Stimulated activated CD4-positive, alpha-beta T cell treated with anti-CD3 and anti-CD28 coated beads, Interleukin-4, amount 100 ng/mL, for 1 hour (primary cell): ENCODE data around the gene BTN2A1.
"Not testable (repeated sequence)": the region's sequence is repeated elsewhere in the genome, so short reads cannot be mapped to it uniquely, and the experiment has no call there.

Source experiments
- DNase-seq: peaks from one replicate; pipeline ENCODE4 v3.0.0-alpha.2; 2020

Gene BTN2A1

DNA sequence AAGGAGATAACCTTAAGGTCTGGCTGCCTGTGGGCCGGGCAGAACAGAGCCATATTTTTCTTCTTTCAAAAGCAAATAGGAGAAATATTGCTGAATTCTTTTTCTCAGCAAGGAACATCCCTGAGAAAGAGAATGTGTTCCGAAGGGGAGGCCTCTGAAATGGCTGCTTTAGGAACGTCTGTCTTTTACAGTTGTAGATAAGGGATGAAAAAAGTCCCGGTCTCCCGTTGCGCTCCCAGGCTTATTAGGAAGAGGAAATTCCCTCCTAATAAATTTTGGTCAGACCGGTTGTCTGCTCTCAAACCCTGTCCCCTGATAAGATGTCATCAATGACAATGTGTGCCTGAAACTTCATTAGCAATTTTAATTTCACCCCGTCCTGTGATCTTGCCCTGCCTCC lies 24.1 kb upstream of the BTN2A1 start:
- DNase-seq = not testable (repeated sequence)

DNA sequence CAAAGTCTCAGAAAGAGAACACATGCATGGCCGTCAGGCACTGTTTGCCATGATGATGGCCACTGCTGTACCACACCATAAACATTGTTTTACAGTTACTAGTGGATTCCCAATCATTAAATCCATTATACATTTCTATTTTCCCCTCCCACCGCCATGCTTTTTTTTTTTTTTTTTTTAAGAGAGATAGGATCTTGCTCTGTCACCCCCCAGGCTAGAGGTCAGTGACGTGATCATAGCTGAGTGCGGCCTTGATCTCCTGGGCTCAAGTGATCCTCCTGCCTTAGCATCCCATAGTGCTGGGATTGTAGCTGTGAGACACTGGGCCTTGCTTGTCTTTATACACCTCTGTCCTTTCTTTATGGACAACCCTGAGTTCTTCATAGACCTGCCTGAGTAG lies 21.7 kb upstream of the BTN2A1 start:
- no peak for DNase-seq

DNA sequence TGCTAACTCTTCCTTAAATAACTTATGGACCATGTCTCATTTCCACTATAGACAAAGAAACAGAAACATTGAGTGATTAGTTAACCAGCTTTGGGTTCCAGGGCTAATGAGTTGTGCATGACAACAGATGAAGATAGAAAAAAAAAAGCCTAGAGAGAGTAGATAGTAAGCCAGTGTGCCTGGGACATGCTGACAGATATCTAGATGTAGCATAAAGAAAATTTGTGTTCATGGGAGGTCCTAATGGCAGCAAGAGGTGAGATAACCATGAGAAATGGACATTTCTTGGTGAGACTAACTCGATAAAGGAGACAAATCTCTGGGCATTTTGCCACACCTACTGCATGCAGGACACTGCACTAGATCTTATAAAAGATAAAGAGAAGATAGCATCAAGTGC lies 20.2 kb upstream of the BTN2A1 start:
- no peak for DNase-seq

DNA sequence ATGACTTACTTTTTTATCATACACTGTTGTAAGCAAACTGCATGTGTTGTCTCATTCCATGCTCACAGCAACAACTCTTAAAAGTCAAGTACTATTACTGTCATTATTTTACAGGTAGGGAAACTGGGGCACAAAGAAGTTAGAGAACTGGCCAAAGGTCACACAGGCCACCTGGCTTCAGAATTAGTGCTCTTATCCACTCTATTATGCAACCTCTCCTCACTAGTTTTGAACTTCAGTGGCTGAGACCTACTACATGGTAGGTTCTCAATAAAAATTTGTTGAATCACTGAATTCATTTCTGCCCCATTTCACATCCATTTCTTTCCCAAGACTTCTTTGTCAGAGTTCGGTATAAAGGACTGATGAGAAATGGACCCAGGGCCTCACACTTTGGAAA lies 19.8 kb upstream of the BTN2A1 start:
- DNase-seq = no peak

GRCh38 chr6:26439151-26440125 lies 18.3 kb upstream of the BTN2A1 start:
- DNase-seq = no peak

DNA sequence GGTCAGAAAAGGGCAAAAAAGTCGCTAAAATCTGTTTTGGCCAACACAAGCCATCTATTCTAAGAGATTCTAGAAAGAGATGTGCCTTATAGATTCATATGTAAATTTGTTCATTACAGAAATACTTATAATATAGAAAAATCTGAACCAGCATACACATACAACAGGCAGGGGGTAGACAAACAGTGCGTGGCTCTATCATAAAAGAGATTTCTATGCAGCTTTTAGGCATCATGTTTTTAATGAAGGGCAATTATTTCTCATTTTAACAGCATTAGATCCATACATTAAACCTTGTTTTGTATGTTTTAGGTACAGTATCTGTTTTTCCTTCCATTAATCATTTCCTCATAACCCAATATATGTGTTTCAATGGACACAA lies 16.8 kb upstream of the BTN2A1 start:
- DNase-seq = no peak

DNA sequence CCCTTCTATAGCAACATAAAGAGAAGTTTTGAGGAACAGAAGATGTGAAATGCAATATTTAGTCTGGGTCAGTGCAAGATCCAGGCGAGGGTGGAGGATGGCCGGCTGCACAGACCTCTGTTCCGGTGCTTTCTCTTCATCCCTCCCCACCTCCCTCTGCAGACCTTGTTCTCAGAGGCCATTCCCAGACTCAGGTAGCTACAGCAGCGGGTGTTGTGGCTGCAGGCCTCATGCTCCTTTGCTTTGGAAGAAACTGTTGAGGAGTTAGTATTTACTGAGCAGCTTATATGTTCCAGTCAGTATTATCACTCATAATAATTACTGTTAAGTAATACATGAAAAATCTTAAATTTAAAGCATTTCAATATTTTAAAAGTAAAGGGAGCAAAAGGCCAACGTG lies 15.8 kb upstream of the BTN2A1 start:
- DNase-seq = no peak

DNA sequence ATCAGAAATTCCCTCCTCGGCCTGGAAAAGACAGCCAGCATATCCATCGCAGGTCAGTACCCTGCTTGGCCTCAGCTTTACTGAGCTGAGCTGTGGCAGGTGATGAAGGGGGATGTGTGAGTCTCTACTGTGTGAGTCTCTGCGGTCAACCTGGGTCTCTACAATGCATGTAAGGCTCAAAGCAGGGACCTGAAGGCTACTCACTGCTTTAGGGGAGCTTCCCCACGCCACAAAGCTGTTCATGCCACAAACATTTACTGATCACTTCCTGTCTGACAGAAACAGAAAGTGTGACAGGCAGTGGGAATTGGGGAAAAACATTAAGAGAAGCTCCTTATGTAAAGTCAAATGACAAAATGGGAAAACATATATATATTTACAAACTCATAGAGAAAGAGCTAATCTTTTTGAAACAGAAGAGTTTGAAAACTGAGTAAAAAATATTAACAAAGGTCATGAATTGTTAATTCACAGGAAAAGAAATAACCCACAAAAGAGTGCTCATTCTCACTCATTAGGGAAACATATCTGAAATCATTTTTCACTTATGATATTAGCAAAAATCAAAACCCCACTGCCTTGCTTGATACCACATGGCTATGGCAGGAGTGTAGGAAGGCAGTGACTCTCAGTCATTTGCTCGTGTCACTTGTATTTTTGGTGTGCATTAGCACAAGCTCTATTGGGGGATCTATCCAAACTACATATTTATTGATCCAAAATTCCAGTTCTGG lies 11.7 kb upstream of the BTN2A1 start:
- DNase-seq = peak; percentile 13

DNA sequence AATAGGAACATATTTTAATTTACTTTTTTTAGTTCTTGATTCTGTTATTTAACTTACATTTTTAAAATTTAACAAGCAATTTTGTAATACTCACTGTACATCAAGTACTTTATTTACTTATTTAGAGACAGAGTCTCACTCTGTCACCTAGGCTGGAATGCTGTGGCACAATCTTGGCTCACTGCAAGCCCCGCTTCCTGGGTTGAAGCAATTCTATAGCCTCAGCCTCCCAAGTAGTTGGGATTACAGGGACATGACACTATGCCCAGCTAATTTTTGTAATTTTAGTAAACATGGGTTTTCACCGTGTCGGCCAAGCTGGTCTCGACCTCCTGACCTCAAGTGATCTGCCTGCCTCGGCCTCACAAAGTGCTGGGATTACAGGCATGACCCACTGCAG lies 10.5 kb upstream of the BTN2A1 start:
- no peak for DNase-seq

DNA sequence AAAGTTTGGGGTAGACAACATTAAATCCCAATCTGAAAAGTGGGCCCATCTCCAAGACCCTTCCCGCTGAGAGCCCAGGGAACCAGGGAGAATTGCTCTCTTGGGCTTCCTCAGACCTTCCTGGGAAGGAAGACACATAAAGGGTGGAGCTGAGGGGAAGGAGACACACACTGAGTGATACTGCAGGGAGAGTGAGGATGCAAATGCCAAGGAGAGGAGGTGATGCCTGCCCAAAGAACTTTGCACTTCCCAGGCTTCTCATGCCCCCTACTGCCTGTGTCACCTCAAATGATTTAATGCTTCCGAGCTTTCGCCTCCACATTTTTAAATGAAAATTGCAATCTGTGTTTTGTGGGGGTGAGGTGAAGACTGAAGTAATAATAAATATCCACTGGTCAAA lies 7.5 kb upstream of the BTN2A1 start:
- no peak for DNase-seq

GRCh38 chr6:26452631-26453235 lies 5.0 kb upstream of the BTN2A1 start:
- DNase-seq = no peak

GRCh38 chr6:26454631-26455030 lies 3.1 kb upstream of the BTN2A1 start:
- DNase-seq = no peak

DNA sequence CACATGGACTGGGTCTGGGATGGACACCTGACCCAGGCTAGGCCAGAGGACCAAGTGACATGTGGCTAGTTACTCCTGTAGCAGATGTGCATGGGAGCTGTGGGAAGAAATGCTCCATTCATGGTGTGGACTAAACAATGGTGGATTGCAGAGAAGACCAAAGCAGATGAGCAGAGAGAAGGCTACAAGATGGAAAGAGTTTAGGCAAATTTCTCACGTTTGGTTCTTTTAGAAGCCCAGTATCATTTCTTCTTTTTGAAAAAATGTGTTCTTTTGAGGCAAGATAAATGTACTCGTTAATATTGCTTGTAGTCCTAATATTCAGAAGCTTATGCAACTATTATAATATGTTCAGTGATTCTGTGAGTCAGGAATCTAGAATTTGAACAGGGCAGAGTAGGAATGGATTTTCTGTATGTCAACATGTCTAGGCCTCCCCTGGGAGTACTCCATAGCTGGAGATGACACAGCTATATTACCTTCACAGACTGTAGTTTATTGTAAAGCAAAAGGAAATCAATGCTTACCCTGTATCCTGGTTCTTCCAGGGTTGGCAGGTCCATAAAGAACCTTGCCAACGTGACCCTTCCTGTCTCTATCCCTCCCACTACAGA lies 2.3 kb upstream of the BTN2A1 start:
- DNase-seq = no peak

DNA sequence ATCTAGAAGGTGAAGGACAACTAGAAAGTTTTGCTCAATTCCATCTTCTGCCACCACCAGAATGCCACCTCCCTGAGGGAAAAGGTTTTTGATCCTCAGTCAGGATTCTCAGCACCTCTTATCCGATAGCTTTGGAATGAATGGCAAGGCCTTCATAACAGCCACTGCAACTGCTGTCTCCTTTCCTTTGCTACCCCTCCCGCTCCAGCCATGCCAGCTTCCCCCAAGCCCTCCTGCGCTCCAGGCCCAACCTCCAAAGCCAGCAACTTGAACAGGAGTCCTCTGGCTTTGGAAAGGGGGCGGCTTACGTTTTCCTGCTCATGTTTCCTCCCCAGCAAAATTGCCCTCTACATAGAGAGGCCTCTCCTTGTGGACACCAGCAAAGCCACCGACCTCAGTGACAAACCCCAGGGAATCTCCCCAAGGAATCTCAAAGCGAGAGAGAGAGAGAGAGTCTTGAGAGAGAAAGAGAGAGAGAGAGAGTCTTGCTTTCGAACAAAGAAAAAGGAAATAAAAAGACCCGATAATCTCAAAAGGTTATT lies 420 bp upstream of the BTN2A1 start:
- no peak for DNase-seq

DNA sequence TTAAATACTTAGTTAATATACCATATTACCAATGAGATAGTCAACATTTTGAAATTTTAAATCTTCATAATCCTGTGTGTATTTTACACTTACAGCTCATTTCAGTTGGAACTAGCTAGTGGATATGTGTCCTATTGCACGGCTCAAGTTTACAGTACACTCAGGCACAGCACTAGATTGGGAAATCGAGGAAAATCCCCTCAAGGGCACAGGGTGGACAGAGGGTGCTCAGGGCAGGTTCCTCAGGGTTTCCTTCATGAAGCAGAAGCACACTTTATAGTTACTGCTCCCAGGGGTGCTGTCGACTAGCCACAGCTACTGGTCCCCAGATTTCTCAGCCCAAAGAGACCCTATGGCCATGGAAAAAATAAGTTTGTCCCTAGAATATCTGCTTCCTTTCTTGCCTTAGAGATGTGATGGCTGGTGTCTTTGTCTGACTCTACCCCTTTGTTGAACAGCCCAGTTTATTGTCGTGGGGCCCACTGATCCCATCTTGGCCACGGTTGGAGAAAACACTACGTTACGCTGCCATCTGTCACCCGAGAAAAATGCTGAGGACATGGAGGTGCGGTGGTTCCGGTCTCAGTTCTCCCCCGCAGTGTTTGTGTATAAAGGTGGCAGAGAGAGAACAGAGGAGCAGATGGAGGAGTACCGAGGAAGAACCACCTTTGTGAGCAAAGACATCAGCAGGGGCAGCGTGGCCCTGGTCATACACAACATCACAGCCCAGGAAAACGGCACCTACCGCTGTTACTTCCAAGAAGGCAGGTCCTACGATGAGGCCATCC lies 1.5 kb downstream of the BTN2A1 start:
- DNase-seq = no peak

GRCh38 chr6:26461353-26461752 lies 3.6 kb downstream of the BTN2A1 start:
- not testable (repeated sequence) for DNase-seq

- DNase-seq = no peak
These were observed 6.3 kb downstream of the BTN2A1 start for GRCh38 chr6:26464014-26464413.

DNA sequence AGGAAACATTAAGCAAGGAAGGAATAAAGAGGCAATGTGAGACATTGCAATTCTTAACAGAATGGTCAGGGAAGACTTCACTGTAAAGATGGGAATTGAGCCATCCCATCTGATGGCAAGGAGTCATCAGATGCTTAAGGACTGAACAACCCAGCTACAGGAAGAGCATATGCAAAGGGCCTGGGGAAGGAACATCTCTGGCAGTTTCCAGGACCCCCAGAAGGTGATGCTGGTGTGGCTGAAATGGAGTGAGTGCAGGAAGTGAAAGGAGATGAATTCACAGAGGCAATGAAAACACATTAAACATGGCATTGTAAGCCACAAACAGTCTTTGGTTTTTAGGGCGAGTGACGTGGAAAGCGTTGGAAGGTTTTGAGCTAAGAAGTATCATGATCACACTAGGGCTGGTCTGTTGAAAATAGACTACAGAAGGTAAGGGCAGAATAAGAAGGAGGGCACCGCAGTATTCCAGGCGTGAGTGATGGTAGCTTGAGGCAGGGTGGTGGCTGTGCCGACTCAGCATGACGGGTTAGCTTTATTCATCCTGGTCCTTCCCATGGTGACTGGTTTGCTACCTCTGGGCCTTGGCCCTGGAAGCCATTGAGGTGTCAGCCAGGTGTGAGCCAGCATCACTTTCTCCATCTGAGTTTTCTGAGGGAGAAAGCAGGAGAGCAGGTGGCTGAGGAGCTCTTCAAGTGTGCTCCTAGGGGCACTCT lies 6.8 kb downstream of the BTN2A1 start:
- no peak for DNase-seq

- no peak for DNase-seq
These were observed 8.0 kb downstream of the BTN2A1 start for GRCh38 chr6:26465776-26466175.

DNA sequence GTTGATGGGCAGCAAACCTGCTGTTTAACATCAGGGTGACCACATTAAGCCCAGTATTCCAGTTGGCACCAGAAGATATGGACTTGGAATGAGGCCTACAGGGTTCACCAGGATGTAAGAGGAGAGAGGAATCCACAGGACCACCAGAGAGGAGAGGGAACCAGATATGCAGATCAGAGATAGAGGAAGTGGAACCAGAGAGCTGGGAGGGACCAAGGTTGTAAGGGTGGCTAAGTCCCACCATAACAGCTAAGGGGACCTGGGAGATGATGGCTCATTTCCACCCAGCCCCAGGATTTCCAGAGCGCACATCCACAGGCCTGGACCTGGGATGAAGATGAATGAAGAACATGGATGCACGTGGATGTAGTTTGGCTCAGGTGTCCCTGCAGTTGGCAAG lies 11.1 kb downstream of the BTN2A1 start:
- DNase-seq = no peak

DNA sequence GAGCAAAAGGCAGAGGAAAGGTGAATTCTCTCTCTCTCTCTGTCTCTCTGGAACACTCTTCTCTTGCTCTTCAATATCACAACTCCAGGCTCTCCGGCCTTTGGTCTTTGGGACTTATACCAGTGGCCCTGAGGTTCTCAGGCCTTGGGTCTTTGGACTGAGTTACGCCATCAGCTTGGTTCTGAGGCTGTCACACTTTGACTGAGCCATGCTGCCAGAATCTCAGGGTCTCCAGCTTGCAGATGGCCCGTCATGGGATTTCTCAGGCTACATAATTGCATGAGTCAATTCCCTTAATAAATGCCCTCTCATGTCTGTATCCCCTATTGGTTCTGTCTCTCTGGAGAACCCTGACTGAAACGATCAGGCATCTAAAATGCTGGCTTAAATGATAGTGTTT lies 12.9 kb downstream of the BTN2A1 start:
- no peak for DNase-seq

GRCh38 chr6:26471970-26472369 lies 14.2 kb downstream of the BTN2A1 start:
- no peak for DNase-seq
